Loucy (cell line): ENCODE measurements around the gene SSBP3.

Experiments
- H2AFZ ChIP-seq: fragments of 200-600 bp; sonication (generic); 2 replicates; pipeline ENCODE4 v1.6.0; 2016; ENCODE audit warnings: antibody characterized with exemption, mild to moderate bottlenecking, low read length, moderate library complexity
- H3F3A ChIP-seq: fragments of 200-600 bp; 2 replicates; pipeline ENCODE4 v1.6.0; 2016; ENCODE audit warnings: antibody characterized with exemption, low read depth, mild to moderate bottlenecking
- H3K27me3 ChIP-seq: fragments of 200-600 bp; sonication (generic); 2 replicates; pipeline ENCODE4 v1.6.1; 2014; ENCODE audit warnings: low read length, mild to moderate bottlenecking; ENCODE audit not compliant: insufficient read depth, poor library complexity, severe bottlenecking
- H3K36me3 ChIP-seq: fragments of 200-600 bp; sonication (generic); 2 replicates; pipeline ENCODE4 v1.6.1; 2016; ENCODE audit warnings: low read length; ENCODE audit not compliant: insufficient read depth
- H3K4me1 ChIP-seq: fragments of 200-600 bp; sonication (generic); 2 replicates; pipeline ENCODE4 v1.5.1; 2014; ENCODE audit warnings: low read length, mild to moderate bottlenecking; ENCODE audit not compliant: insufficient read depth, poor library complexity, severe bottlenecking
- H3K4me2 ChIP-seq: fragments of 200-600 bp; sonication (generic); 2 replicates; pipeline ENCODE4 v1.6.0; 2014; ENCODE audit warnings: antibody characterized with exemption, low read length, low read depth, mild to moderate bottlenecking; ENCODE audit not compliant: poor library complexity, severe bottlenecking
- H3K4me3 ChIP-seq: fragments of 200-600 bp; sonication (generic); 2 replicates; pipeline ENCODE4 v1.5.1; 2014; ENCODE audit warnings: low read length, mild to moderate bottlenecking, mixed read lengths; ENCODE audit not compliant: poor library complexity, severe bottlenecking
- H3K79me2 ChIP-seq: fragments of 200-600 bp; sonication (generic); 2 replicates; pipeline ENCODE4 v1.6.1; 2014; ENCODE audit warnings: low read length; ENCODE audit not compliant: insufficient read depth
- H3K9ac ChIP-seq: fragments of 200-600 bp; sonication (generic); 2 replicates; pipeline ENCODE4 v1.6.0; 2014; ENCODE audit warnings: mild to moderate bottlenecking, low read depth, low read length, moderate library complexity; ENCODE audit not compliant: poor library complexity, severe bottlenecking
- H3K9me2 ChIP-seq: fragments of 200-600 bp; sonication (generic); replicated peaks from 2 replicates; pipeline ENCODE4 v1.6.1; 2016; ENCODE audit warnings: low read depth, low read length, mixed read lengths
- H3K9me3 ChIP-seq: fragments of 200-600 bp; sonication (generic); 2 replicates; pipeline ENCODE4 v1.6.1; 2014; ENCODE audit warnings: mild to moderate bottlenecking, antibody characterized with exemption, low read length, low read depth; ENCODE audit not compliant: insufficient read depth
- H4K20me1 ChIP-seq: fragments of 200-600 bp; sonication (generic); 2 replicates; pipeline ENCODE4 v1.6.0; 2014; ENCODE audit warnings: antibody characterized with exemption, low read length, mild to moderate bottlenecking; ENCODE audit not compliant: insufficient read depth, poor library complexity, severe bottlenecking
- EZH2phosphoT487 ChIP-seq: fragments of 200-600 bp; IDR thresholded peaks from 2 replicates; pipeline ENCODE4 v1.6.1; 2018; ENCODE audit warnings: antibody characterized with exemption, mild to moderate bottlenecking, moderate library complexity, borderline replicate concordance
- TF ChIP-seq, protein P1 (sequence below): fragments of 200-600 bp; sonication (generic); conservative IDR thresholded peaks from 2 replicates; pipeline ENCODE4 v1.5.1; 2014; ENCODE audit warnings: mild to moderate bottlenecking, antibody characterized with exemption, low read length

SSBP3 gene

GRCh38 chr1:54267815-54268761, 138.1 kb downstream of the SSBP3 start:
- no peaks in the 10 kb centered on the region for H3K9me2 ChIP-seq
- TF ChIP-seq EZH2phosphoT487 = no peak
- TF ChIP-seq, protein P1, sequence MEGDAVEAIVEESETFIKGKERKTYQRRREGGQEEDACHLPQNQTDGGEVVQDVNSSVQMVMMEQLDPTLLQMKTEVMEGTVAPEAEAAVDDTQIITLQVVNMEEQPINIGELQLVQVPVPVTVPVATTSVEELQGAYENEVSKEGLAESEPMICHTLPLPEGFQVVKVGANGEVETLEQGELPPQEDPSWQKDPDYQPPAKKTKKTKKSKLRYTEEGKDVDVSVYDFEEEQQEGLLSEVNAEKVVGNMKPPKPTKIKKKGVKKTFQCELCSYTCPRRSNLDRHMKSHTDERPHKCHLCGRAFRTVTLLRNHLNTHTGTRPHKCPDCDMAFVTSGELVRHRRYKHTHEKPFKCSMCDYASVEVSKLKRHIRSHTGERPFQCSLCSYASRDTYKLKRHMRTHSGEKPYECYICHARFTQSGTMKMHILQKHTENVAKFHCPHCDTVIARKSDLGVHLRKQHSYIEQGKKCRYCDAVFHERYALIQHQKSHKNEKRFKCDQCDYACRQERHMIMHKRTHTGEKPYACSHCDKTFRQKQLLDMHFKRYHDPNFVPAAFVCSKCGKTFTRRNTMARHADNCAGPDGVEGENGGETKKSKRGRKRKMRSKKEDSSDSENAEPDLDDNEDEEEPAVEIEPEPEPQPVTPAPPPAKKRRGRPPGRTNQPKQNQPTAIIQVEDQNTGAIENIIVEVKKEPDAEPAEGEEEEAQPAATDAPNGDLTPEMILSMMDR = no peak
- H3K4me3 ChIP-seq = no peak overlapping the region
- no peaks in the 10 kb centered on the region for H3K27me3 ChIP-seq
- H3K36me3 ChIP-seq = peaks cover 23% of the 10 kb centered on the region; the same call in 1 of the 2 replicates
- H3K4me2 ChIP-seq = no peak overlapping the region
- peaks cover 17% of the 10 kb centered on the region for H3K79me2 ChIP-seq
- H3K4me1 ChIP-seq = no peaks in the 10 kb centered on the region
- no peak overlapping the region for H2AFZ ChIP-seq
- no peaks in the 10 kb centered on the region for H3K9me3 ChIP-seq
- H4K20me1 ChIP-seq = peaks cover 3% of the 10 kb centered on the region
- no peaks in the 10 kb centered on the region for H3F3A ChIP-seq
- H3K9ac ChIP-seq = no peak overlapping the region

- Histone ChIP-seq H3K9ac (no peak overlapping the region), H3K4me2 (no peak overlapping the region), H4K20me1 (peaks cover 3% of the 10 kb centered on the region), H2AFZ (no peak overlapping the region), H3F3A (no peaks in the 10 kb centered on the region), H3K79me2 (peaks cover 17% of the 10 kb centered on the region), H3K4me1 (no peaks in the 10 kb centered on the region), H3K9me2 (no peaks in the 10 kb centered on the region), H3K27me3 (no peaks in the 10 kb centered on the region), H3K9me3 (no peaks in the 10 kb centered on the region), H3K36me3 (peaks cover 34% of the 10 kb centered on the region; the same call in 1 of the 2 replicates), H3K4me3 (no peak overlapping the region)
- TF ChIP-seq, protein P1 = no peak
- no peak for TF ChIP-seq EZH2phosphoT487
These were observed 139.3 kb downstream of the SSBP3 start for GRCh38 chr1:54266908-54267307.

GRCh38 chr1:54266195-54266594, 140.0 kb downstream of the SSBP3 start:
- Histone ChIP-seq H3K9me3 (no peaks in the 10 kb centered on the region), H3K79me2 (peaks cover 13% of the 10 kb centered on the region), H3K4me3 (no peak overlapping the region), H3F3A (no peaks in the 10 kb centered on the region), H3K4me1 (no peaks in the 10 kb centered on the region), H3K4me2 (no peak overlapping the region), H3K27me3 (no peaks in the 10 kb centered on the region), H3K9ac (no peak overlapping the region), H3K36me3 (peaks cover 35% of the 10 kb centered on the region; the same call in 1 of the 2 replicates), H2AFZ (no peak overlapping the region), H3K9me2 (no peaks in the 10 kb centered on the region), H4K20me1 (peaks cover 3% of the 10 kb centered on the region)
- TF ChIP-seq, protein P1 = no peak
- TF ChIP-seq EZH2phosphoT487 = no peak
